BLaER1 (cell line): ENCODE data around the gene IER3IP1.

ENCODE experiments used
- H3K27ac ChIP-seq: shearing (Covaris generic); formaldehyde crosslinking; 2 replicates; pipeline ENCODE4 v1.8.1; 2022
- H3K27me3 ChIP-seq: shearing (Covaris generic); formaldehyde crosslinking; 2 replicates; pipeline ENCODE4 v1.8.1; 2022
- H3K36me3 ChIP-seq: shearing (Covaris generic); formaldehyde crosslinking; 2 replicates; pipeline ENCODE4 v1.8.1; 2022
- H3K4me1 ChIP-seq: shearing (Covaris generic); formaldehyde crosslinking; 2 replicates; pipeline ENCODE4 v1.8.1; 2022
- H3K4me2 ChIP-seq: shearing (Covaris generic); formaldehyde crosslinking; 2 replicates; pipeline ENCODE4 v1.8.1; 2022
- H3K4me3 ChIP-seq: shearing (Covaris generic); formaldehyde crosslinking; 2 replicates; pipeline ENCODE4 v1.8.1; 2022
- H3K9ac ChIP-seq: shearing (Covaris generic); formaldehyde crosslinking; 2 replicates; pipeline ENCODE4 v1.8.1; 2022
- H3K9me3 ChIP-seq: shearing (Covaris generic); formaldehyde crosslinking; 2 replicates; pipeline ENCODE4 v1.8.1; 2022
- H4K20me1 ChIP-seq: shearing (Covaris generic); formaldehyde crosslinking; 2 replicates; pipeline ENCODE4 v1.8.1; 2022
- Cebpa-rat ChIP-seq: shearing (Covaris generic); IDR thresholded peaks from 2 replicates; pipeline ENCODE4 v1.8.1; 2022

Gene IER3IP1

GRCh38 chr18:47143153-47143552, 33.0 kb downstream of the IER3IP1 start:
- H3K27ac ChIP-seq: no peak overlapping the region
- no peak for TF ChIP-seq Cebpa-rat
- H3K36me3 ChIP-seq: peaks cover 20% of the 10 kb centered on the region
- no peak overlapping the region for H3K9ac ChIP-seq
- peaks cover 39% of the 10 kb centered on the region for H4K20me1 ChIP-seq
- H3K4me3 ChIP-seq: no peak overlapping the region
- H3K4me2 ChIP-seq: no peak overlapping the region
- peaks cover 10% of the 10 kb centered on the region for H3K4me1 ChIP-seq
- H3K9me3 ChIP-seq: 0 out of 2 replicates have a peak, but pooled peaks cover 3% of the 10 kb centered on the region
- no peaks in the 10 kb centered on the region for H3K27me3 ChIP-seq

GRCh38 chr18:47141289-47141688, 34.9 kb downstream of the IER3IP1 start:
- Histone ChIP-seq H3K27me3 (no peaks in the 10 kb centered on the region), H3K27ac (no peak overlapping the region), H4K20me1 (peaks cover 27% of the 10 kb centered on the region), H3K4me2 (no peak overlapping the region), H3K9ac (no peak overlapping the region), H3K4me3 (no peak overlapping the region), H3K9me3 (0 out of 2 replicates have a peak, but pooled peaks cover 3% of the 10 kb centered on the region), H3K4me1 (peaks cover 10% of the 10 kb centered on the region), H3K36me3 (peaks cover 28% of the 10 kb centered on the region)
- TF ChIP-seq Cebpa-rat: no peak

- Histone ChIP-seq H3K27ac (no peak overlapping the region), H3K9me3 (0 out of 2 replicates have a peak, but pooled peaks cover 5% of the 10 kb centered on the region), H3K4me1 (peaks cover 31% of the 10 kb centered on the region), H3K4me3 (no peak overlapping the region), H3K27me3 (no peaks in the 10 kb centered on the region), H3K9ac (no peak overlapping the region), H3K36me3 (peaks cover 37% of the 10 kb centered on the region), H3K4me2 (peak overlapping the region; percentile 74), H4K20me1 (peaks cover 10% of the 10 kb centered on the region)
- TF ChIP-seq Cebpa-rat: no peak
These were observed 55.0 kb downstream of the IER3IP1 start for GRCh38 chr18:47121146-47121545.

- Histone ChIP-seq H3K27me3 (no peaks in the 10 kb centered on the region), H3K4me3 (no peak overlapping the region; the same call in 1 of the 2 replicates), H3K4me1 (peaks cover 31% of the 10 kb centered on the region), H4K20me1 (peaks cover 16% of the 10 kb centered on the region), H3K36me3 (peaks cover 40% of the 10 kb centered on the region), H3K4me2 (peak overlapping the region; percentile 74), H3K27ac (no peak overlapping the region), H3K9ac (no peak overlapping the region; the same call in 1 of the 2 replicates), H3K9me3 (0 out of 2 replicates have a peak, but pooled peaks cover 5% of the 10 kb centered on the region)
- TF ChIP-seq Cebpa-rat: no peak
These were observed 55.7 kb downstream of the IER3IP1 start for GRCh38 chr18:47120428-47120827.

- Histone ChIP-seq H3K27ac (no peak overlapping the region), H3K9ac (no peak overlapping the region), H4K20me1 (peaks cover 22% of the 10 kb centered on the region), H3K4me1 (peaks cover 31% of the 10 kb centered on the region), H3K36me3 (peaks cover 45% of the 10 kb centered on the region), H3K9me3 (0 out of 2 replicates have a peak, but pooled peaks cover 5% of the 10 kb centered on the region), H3K4me3 (no peak overlapping the region), H3K4me2 (no peak overlapping the region), H3K27me3 (no peaks in the 10 kb centered on the region)
- no peak for TF ChIP-seq Cebpa-rat
These were observed 57.2 kb downstream of the IER3IP1 start for GRCh38 chr18:47118981-47119380.

GRCh38 chr18:47115205-47115604, 61.0 kb downstream of the IER3IP1 start:
- TF ChIP-seq Cebpa-rat: no peak
- H3K9ac ChIP-seq: no peak overlapping the region
- H3K4me2 ChIP-seq: no peak overlapping the region
- 0 out of 2 replicates have a peak, but pooled peaks cover 12% of the 10 kb centered on the region for H4K20me1 ChIP-seq
- H3K36me3 ChIP-seq: peaks cover 70% of the 10 kb centered on the region
- H3K4me3 ChIP-seq: no peak overlapping the region
- no peak overlapping the region for H3K27ac ChIP-seq
- peaks cover 10% of the 10 kb centered on the region for H3K4me1 ChIP-seq
- 0 out of 2 replicates have a peak, but pooled peaks cover 5% of the 10 kb centered on the region for H3K9me3 ChIP-seq
- H3K27me3 ChIP-seq: no peaks in the 10 kb centered on the region

GRCh38 chr18:47113796-47114540, 62.2 kb downstream of the IER3IP1 start:
- Histone ChIP-seq H3K27me3 (no peaks in the 10 kb centered on the region), H3K27ac (no peak overlapping the region), H3K4me1 (no peaks in the 10 kb centered on the region), H3K9me3 (0 out of 2 replicates have a peak, but pooled peaks cover 5% of the 10 kb centered on the region), H3K36me3 (peaks cover 81% of the 10 kb centered on the region), H3K4me2 (no peak overlapping the region), H3K9ac (no peak overlapping the region), H4K20me1 (0 out of 2 replicates have a peak, but pooled peaks cover 12% of the 10 kb centered on the region), H3K4me3 (no peak overlapping the region)
- no peak for TF ChIP-seq Cebpa-rat

- Histone ChIP-seq H3K27me3 (no peaks in the 10 kb centered on the region), H3K4me2 (no peak overlapping the region), H3K36me3 (peaks cover 90% of the 10 kb centered on the region), H3K27ac (no peak overlapping the region), H4K20me1 (0 out of 2 replicates have a peak, but pooled peaks cover 8% of the 10 kb centered on the region), H3K9me3 (no peaks in the 10 kb centered on the region), H3K9ac (no peak overlapping the region), H3K4me3 (no peak overlapping the region), H3K4me1 (no peaks in the 10 kb centered on the region)
- no peak for TF ChIP-seq Cebpa-rat
These were observed 65.5 kb downstream of the IER3IP1 start for GRCh38 chr18:47110492-47111274.

- H3K4me2 ChIP-seq: no peak overlapping the region
- peaks cover 89% of the 10 kb centered on the region for H3K36me3 ChIP-seq
- H3K27me3 ChIP-seq: no peaks in the 10 kb centered on the region
- H4K20me1 ChIP-seq: no peaks in the 10 kb centered on the region
- no peak overlapping the region for H3K27ac ChIP-seq
- TF ChIP-seq Cebpa-rat: no peak
- H3K9me3 ChIP-seq: no peaks in the 10 kb centered on the region
- H3K4me3 ChIP-seq: no peak overlapping the region
- no peak overlapping the region for H3K9ac ChIP-seq
- H3K4me1 ChIP-seq: no peaks in the 10 kb centered on the region
These were observed 66.4 kb downstream of the IER3IP1 start for GRCh38 chr18:47109720-47110119.

GRCh38 chr18:47108998-47109405, 67.2 kb downstream of the IER3IP1 start:
- no peaks in the 10 kb centered on the region for H4K20me1 ChIP-seq
- no peaks in the 10 kb centered on the region for H3K27me3 ChIP-seq
- TF ChIP-seq Cebpa-rat: no peak
- no peak overlapping the region for H3K4me2 ChIP-seq
- H3K27ac ChIP-seq: no peak overlapping the region
- no peak overlapping the region for H3K4me3 ChIP-seq
- H3K9ac ChIP-seq: no peak overlapping the region
- H3K9me3 ChIP-seq: no peaks in the 10 kb centered on the region
- no peaks in the 10 kb centered on the region for H3K4me1 ChIP-seq
- H3K36me3 ChIP-seq: peaks cover 88% of the 10 kb centered on the region
